K562 treated with DMSO at 1 percent for 4 hours (cell line): ENCODE measurements around the gene RNU1-2. TPM values are rescaled to one million over a fixed set of nuclear protein-coding genes. Genes with fewer than 3 reads are reported as not detected.

Experiments
- total RNA-seq: library from RNA; unstranded; fragments of 300-600 nt; gene quantifications from 2 replicates; pipeline ENCODE4 v1.2.3, GENCODE V29; 2022; ENCODE audit not compliant: insufficient read depth

The RNU1-2 gene
- total RNA-seq: not detected in 2 replicates

DNA sequence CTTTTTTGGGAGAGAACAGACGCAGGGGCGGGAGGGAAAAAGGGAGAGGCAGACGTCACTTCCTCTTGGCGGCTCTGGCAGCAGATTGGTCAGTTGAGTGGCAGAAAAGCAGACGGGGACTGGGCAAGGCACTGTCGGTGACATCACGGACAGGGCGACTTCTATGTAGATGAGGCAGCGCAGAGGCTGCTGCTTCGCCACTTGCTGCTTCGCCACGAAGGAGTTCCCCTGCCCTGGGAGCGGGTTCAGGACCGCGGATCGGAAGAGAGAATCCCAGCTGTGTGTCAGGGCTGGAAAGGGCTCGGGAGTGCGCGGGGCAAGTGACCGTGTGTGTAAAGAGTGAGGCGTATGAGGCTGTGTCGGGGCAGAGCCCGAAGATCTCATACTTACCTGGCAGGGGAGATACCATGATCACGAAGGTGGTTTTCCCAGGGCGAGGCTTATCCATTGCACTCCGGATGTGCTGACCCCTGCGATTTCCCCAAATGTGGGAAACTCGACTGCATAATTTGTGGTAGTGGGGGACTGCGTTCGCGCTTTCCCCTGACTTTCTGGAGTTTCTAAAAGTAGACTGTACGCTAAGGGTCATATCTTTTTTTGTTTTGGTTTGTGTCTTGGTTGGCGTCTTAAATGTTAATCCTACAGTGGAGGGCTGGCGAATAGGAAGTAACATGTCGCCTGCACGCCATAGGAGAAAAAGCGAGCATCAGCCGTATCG is at the start of gene RNU1-2:
RNU1-2 (plus strand) TSS at position 383 of the 718 bp plus-strand sequence.

DNA sequence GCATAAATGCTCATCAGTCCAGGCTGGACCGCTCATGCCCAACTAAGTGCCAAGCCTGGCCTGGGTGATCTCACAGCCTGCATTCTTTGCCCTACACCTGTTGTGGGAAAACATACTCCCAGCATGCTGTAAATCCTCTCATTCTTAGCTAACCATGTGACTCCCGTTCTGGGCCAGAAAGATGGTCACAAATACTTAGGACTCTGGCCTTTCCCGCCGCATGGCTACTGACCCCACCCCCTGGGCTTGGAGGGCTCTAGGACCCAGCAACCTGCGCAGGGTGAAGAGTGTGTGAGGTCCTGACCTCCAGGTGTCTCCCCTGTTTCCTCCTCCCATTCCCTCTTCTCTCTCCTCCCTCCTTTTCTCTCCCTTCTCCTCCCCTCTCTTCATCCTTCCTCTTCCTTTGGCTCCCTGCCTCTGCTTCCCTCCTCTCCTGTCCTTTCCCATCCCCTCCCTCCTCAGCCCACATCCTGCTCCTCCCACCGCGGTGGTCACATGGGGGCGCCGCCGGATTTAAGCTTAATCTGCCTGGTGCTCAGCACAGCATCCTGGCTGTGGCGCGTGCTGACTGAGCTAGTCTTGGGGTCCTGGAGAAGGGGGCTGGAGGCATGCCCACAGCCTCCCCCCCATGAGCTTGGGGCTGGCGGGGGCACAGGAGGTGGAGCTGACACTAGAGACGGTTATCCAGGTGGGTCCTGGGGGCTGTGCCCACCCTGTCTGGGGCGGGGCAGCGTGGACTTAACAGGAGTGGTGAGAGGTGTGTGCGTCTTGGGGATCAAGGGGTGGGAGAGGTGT is 25.8 kb downstream of the RNU1-2 start, which contains the start of gene CROCC:
CROCC (plus strand) TSS at position 541 of the 795 bp plus-strand sequence; CDS start at position 629, 88 bp downstream.

Other genes starting within 250 kb of the RNU1-2 start
- not detected in 2 replicates for gene RNU1-3, start 229.0 kb upstream of the RNU1-2 start, total RNA-seq
- not detected in 2 replicates for gene RNU1-4, start 155.5 kb upstream of the RNU1-2 start, total RNA-seq
- gene CROCC, start 26.0 kb downstream of the RNU1-2 start, total RNA-seq: 10.6 and 22.7 TPM in 2 replicates
- not detected in 2 replicates for gene MFAP2, start 84.6 kb downstream of the RNU1-2 start, total RNA-seq
- gene ATP13A2, start 115.9 kb downstream of the RNU1-2 start, total RNA-seq: 51.9 and 53.3 TPM in 2 replicates
- 188 and 193 TPM in 2 replicates for gene SDHB, start 158.1 kb downstream of the RNU1-2 start, total RNA-seq
- not detected in 2 replicates for gene PADI2, start 223.5 kb downstream of the RNU1-2 start, total RNA-seq